ENCODE data around the gene ALDH5A1. TPM values are rescaled to one million over a fixed set of nuclear protein-coding genes. Genes with fewer than 3 reads are reported as not detected.

The ALDH5A1 gene
- polyA plus RNA-seq, 1 donor = 8.3 TPM

DNA sequence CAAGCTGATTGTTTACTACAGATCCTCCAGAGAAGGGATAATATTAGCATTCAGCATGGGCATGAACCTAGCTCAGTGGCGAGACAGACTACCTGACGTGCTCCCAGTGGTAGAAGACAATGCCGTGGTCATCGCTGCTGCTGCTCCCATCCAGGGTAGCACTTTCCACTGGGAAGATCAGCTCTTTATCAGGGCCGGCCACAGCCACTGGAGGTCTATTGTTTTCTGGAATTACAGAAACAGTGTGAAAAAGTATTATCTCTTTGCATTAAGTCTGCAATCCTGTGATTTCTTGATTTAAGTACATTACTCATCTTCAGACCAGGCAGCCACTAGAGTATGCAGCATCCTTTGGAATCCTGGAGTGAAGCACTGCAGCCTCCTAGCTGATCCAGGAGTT, 75.0 kb downstream of the ALDH5A1 start:
- DNase-seq (ENCODE audit: low read depth) = no peak

DNA sequence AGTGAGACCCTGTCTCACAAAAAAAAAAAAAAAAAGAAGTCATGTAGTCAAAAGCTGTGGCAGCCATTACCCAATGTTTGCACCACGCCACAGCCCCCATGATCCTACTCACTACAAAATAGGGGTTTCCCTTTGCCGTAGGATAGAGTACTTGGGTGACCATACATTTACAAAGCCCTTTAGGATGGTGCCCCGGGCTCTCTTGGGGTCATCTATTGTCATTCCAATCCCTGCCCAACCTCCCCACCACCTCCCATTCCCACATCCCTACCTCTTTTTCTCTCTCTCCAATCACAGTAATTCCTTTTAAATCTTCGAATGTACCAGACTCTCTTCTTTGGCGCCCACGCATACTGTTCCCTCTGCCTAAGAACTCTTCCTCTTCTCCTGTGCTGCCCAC, 76.6 kb downstream of the ALDH5A1 start:
- no peak for DNase-seq (ENCODE audit: low read depth)

DNA sequence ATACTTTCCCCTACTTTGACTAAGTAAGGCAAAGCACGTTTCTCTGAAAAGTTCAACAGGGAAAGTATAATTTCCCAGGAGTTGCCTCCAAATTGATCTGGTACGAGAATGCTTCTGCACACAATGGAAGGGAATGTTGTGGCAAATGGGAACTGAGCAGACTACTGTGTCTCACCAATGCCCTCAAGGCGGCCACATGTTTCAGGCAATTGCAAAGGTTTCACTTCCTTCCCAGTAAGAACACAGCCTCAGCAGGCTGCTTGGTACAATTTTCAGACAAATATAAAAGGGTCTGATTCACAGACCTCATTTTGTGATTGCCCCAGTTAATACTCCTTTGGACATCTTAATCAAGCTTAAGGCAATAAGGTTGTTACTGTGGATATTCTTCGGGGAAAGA, 80.0 kb downstream of the ALDH5A1 start:
- DNase-seq (ENCODE audit: low read depth) = no peak

DNA sequence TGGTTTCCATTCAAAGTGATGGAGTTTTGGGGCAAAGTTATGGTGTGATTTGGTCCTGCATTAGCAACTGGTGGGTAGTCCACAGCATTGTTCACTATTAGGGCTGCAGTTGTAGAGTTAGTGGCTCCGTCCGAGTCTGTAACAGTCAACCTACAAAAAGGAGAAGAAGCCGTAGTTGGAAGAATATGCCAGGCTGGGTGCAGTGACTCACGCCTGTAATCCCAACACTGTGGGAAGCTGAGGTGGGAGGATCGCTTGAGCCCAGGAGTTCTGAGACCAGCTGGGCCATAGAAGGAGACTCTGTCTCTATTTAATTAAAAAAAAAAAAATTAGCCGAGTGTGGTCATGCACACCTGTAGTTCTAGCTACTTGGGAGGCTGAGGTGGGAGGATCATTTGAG, 81.7 kb downstream of the ALDH5A1 start:
- DNase-seq (ENCODE audit: low read depth) = no peak

DNA sequence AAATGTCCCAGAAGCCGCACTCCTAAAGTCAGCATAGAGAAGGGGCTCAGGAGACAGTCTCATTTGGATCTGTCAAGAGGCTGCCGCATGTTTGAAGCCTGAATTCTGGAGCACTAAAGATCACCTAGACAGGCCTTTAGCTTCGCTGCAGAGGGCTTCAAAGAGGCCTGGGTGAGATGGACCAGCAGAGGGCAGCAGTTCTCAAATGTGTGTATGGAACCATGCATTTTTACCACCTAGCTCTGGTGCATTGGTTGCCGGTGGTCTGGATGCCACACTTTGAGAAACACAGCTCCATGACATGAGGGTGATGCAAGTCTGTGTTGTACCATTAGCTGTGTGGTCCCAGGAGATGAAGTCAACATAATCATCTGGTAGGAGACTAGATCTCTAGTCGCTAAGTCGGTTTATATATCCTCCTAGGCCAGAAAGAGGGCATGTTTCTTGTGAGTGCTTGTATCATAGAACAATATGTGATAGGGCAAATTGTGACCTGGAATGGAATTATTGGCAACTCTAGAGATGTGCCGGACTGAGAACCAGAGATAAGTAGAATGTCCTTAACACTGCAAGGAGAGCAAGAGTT, 86.4 kb downstream of the ALDH5A1 start:
- peak; percentile 14 for DNase-seq (ENCODE audit: low read depth)

DNA sequence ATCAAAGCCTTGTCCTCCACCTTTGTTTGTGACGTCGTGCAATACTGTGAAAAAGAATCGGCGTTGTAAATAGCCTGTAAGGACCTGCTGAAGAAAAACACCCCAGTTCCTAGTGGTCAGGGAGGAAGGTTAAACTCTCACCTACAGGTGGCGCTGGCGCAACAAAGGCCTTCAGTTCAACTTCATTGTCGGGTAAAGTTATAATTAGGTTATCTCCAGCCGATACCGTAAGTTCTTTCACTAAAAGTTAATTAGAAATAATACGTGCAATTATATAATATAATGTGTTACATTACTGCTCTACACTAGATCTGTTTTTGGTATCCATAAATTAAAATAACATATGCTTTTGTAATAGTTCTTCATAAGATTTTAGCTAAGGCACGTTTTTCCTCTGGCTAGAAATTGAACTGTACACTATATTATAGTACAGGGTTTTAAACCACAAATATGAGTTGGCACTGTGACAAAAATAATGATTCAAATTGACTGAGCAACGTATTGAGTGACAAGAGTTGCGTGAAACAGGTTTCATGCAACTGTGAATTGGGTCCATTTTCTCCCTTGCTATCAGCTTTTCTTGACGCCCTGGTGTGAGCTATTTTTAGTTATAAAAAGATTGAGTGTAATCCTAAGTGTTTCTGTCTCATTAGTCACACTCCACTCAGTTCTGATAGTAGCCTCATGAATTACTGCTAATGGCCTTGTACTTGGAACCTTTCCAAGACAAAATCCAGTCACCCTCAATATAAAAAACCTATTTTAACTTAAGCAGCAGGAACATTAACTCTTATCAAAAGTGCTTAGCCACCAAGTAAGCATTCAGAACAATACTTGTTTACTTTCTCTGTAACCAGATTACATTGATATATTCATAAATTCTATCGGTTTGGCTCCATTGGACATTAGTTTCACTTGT, 89.0 kb downstream of the ALDH5A1 start:
- DNase-seq (ENCODE audit: low read depth) = peak; percentile 19

DNA sequence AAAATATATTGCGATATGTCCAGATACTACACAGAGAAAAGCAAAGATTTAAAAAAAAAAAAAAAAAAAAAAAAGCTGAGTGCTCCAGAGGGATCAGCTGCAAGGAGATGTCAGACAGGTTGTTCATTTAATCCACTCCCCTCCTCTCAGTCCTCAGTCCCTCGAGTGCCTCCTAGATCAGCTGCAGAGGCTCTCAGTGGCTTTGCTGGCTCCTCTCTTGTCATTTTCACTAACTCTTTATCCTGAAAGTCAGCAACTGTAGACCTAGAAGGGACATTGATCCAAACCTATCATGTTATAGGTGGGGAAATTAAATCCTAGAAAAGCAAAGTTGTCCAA, 89.6 kb downstream of the ALDH5A1 start:
- no peak for DNase-seq (ENCODE audit: low read depth)

Other genes with a start within 250 kb of the ALDH5A1 start
- gene DCDC2, start 136.9 kb upstream of the ALDH5A1 start, polyA plus RNA-seq (ENCODE audit: insufficient read length) = 0.06 TPM
- gene MRS2, start 92.0 kb upstream of the ALDH5A1 start, polyA plus RNA-seq (ENCODE audit: insufficient read length) = 22.9 TPM
- gene GPLD1, start 5.4 kb upstream of the ALDH5A1 start, polyA plus RNA-seq (ENCODE audit: insufficient read length) = 2.5 TPM
- 0.05 TPM for gene KIAA0319, start 151.2 kb downstream of the ALDH5A1 start, polyA plus RNA-seq (ENCODE audit: insufficient read length)
- 23.7 TPM for gene TDP2, start 171.9 kb downstream of the ALDH5A1 start, polyA plus RNA-seq (ENCODE audit: insufficient read length)
- gene ACOT13, start 172.1 kb downstream of the ALDH5A1 start, polyA plus RNA-seq (ENCODE audit: insufficient read length) = 16.6 TPM
- gene C6orf62, start 224.2 kb downstream of the ALDH5A1 start, polyA plus RNA-seq (ENCODE audit: insufficient read length) = 76.3 TPM